Activated CD8-positive, alpha-beta memory T cell treated with anti-CD3 and anti-CD28 coated beads, Interleukin-2, amount 10 ng/mL, durations not matched to agents 7 days and 5 days (primary cell): ENCODE results near the gene KCTD21. TPM values are rescaled to one million over a fixed set of nuclear protein-coding genes. Genes with fewer than 3 reads are reported as not detected.
A peak's percentile ranks its signal among the peaks of the same experiment; 100 is the strongest.
"Not testable (repeated sequence)": the region's sequence is repeated elsewhere in the genome, so short reads cannot be mapped to it uniquely, and the experiment has no call there.

Experiments used
- ATAC-seq: fragments of 150-1000 bp; cut with Tn5 transposase; one replicate; pipeline ENCODE4 v1.10.0; 2021; ENCODE audit warnings: moderate library complexity
- CTCF ChIA-PET: fragments of 350-600 bp; sonication (Branson Sonifier 250); formaldehyde crosslinking; loops from one replicate; lab custom pipeline; 2021; ENCODE audit warnings: antibody characterized with exemption; lab: Charles Lee
- DNase-seq: peaks from one replicate; pipeline ENCODE4 v3.0.0-alpha.2; 2020
- H3K27ac Mint-ChIP-seq: one replicate; pipeline ENCODE4 v1.8.0; 2021; ENCODE audit warnings: mild to moderate bottlenecking, mixed read lengths
- H3K27me3 Mint-ChIP-seq: one replicate; pipeline ENCODE4 v1.8.0; 2021; ENCODE audit warnings: mixed read lengths
- H3K36me3 Mint-ChIP-seq: one replicate; pipeline ENCODE4 v1.8.0; 2021; ENCODE audit warnings: mild to moderate bottlenecking, mixed read lengths
- H3K4me1 Mint-ChIP-seq: one replicate; pipeline ENCODE4 v1.8.0; 2021; ENCODE audit warnings: mixed read lengths
- H3K4me3 Mint-ChIP-seq: one replicate; pipeline ENCODE4 v1.8.0; 2021; ENCODE audit warnings: mild to moderate bottlenecking, moderate library complexity, mixed read lengths
- H3K9me3 Mint-ChIP-seq: one replicate; pipeline ENCODE4 v1.8.0; 2022; ENCODE audit warnings: low read depth, mixed read lengths
- total RNA-seq, 2 experiments: library from RNA; stranded (reverse); gene quantifications; one replicate each; pipeline ENCODE4 v1.2.3, GENCODE V29; 2021

Gene KCTD21
- total RNA-seq, 2 experiments from 2014 or later = 6.4 to 7.3 TPM

DNA sequence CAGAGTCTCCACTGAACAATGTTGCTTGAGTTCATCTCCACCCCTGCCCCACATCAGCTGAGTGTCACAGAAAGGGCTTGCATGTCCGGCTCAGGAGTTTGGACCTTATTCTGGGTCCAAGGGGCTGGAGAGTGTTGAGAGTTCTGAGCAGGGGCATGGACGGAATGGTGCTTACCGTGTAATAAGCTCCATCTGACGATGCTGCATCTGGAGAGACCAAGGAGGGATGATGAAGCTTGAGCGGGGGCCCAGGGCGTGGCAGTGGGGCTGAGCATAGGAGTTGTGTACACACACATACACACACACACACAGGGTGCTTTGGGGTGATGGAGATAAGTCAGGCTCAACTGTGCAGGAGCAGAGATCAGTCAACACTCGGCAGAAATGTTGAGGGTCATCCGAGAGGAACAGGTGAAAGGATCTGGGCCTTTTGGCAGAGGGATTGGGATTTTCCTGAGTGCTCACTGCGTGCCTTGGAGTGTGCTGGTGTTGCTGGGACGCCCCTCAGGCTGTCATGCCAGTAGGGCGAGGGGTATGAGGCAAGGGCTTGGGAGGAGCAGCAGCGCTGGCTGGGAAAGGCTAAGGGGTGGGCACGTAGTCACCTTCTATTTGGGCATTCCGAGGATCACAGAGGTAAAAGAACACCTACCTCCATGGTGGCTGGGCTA is 2.6 kb upstream of the KCTD21 start:
- Mint-ChIP-seq H3K4me1 (peaks cover 46% of the 10 kb centered on the region), H3K27ac (no peak overlapping the region), H3K9me3 (no peaks in the 10 kb centered on the region), H3K27me3 (no peaks in the 10 kb centered on the region), H3K4me3 (no peak overlapping the region), H3K36me3 (peaks cover 1% of the 10 kb centered on the region)
- ATAC-seq (no peak), DNase-seq (no peak)
- CTCF ChIA-PET = interaction anchor here (1.5 to 1.8 kb wide), 2 partner anchors 11 to 373 kb away, joined by 5 to 7 read pairs; no protein-coding TSS in a partner anchor

DNA sequence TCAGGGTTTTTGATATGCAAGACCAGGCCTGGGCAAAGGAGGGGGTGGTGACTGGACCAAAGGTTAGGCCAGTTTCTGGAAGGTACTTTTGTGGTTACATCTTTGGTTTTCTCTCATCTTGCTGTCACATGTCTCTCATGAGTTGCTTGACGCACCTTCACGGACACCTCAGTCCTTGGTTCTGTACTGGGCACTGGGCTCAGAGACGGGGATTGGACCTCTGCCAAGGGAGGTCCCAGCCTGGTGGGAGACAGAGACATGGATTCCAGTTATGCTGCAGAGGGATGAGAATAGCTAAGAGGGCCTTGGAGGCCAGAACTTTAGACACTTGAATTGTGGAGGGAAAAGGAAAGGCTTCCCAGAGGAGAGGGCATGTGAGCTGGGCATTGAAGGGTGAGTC is 1.9 kb upstream of the KCTD21 start:
- CTCF ChIA-PET = interaction anchor here (1.5 to 1.8 kb wide), 2 partner anchors 12 to 374 kb away, joined by 5 to 7 read pairs; no protein-coding TSS in a partner anchor
- no peak overlapping the region for H3K27ac Mint-ChIP-seq
- ATAC-seq = no peak

DNA sequence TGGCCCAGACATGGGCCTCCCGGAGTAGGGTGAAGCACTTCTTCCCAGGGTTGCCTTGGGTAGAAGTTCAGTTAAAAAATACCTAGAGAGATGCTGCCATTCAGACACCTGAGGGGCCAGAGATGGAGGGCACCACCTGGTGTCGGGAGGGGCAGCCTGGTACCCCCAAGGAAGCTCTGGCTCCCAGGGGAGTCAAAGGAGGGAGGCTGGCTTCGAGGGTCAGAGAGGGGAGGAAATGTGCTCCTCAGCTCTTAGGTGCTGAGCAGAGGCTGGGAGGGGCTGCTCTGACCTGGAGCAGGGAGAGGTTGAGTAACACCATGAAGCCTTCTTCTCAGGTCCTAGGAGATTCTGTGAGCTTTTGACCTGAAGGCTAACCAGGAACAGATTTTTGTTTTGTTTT is 1.4 kb upstream of the KCTD21 start:
- Mint-ChIP-seq H3K9me3 (no peaks in the 10 kb centered on the region), H3K4me1 (peaks cover 47% of the 10 kb centered on the region), H3K27ac (peak overlapping the region; percentile 54), H3K27me3 (no peaks in the 10 kb centered on the region), H3K4me3 (peak overlapping the region; percentile 97), H3K36me3 (peaks cover 1% of the 10 kb centered on the region)
- CTCF ChIA-PET = interaction anchor here (1.5 to 1.8 kb wide), 2 partner anchors 13 to 374 kb away, joined by 5 to 7 read pairs; no protein-coding TSS in a partner anchor
- DNase-seq (no peak), ATAC-seq (no peak)

More for the DNA sequence above, 1.9 kb upstream of the KCTD21 start:
- peaks cover 46% of the 10 kb centered on the region for H3K4me1 Mint-ChIP-seq
- H3K4me3 Mint-ChIP-seq = no peak overlapping the region
- peaks cover 1% of the 10 kb centered on the region for H3K36me3 Mint-ChIP-seq
- no peak for DNase-seq
- no peaks in the 10 kb centered on the region for H3K27me3 Mint-ChIP-seq
- H3K9me3 Mint-ChIP-seq = no peaks in the 10 kb centered on the region

DNA sequence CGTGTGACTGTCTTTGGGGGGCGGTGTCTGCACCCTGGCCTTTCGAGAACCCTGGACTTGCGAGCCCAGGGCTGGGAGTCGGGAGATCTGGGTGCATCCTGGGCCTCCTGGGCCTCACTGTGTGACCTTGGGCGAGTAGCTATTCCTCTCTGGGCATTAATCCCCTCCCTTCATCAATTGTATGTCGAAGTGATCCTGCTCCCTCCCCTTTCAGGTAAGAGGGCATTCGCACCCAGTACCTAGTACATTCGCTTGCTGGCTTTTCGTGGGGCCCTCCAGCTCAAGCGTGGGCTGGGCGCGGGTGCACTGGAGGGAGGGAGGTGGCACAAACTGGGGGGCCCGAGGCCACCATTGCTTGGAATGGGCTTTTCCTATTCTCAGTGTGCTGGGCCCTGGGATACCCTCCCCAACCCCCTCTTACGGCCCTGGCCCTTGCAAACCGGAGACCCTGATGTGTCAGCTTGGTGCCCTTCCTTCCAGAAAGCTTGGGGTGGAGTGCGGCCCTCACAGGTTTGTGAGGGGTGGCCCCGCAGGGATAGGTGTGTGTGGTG is 823 bp upstream of the KCTD21 start:
- peaks cover 1% of the 10 kb centered on the region for H3K36me3 Mint-ChIP-seq
- ATAC-seq (no peak), DNase-seq (no peak)
- peak overlapping the region; percentile 97 for H3K4me3 Mint-ChIP-seq
- H3K27me3 Mint-ChIP-seq = no peaks in the 10 kb centered on the region
- H3K4me1 Mint-ChIP-seq = peaks cover 41% of the 10 kb centered on the region
- CTCF ChIA-PET = interaction anchor here (1.0 to 1.8 kb wide), 6 partner anchors 13 to 375 kb away, joined by 3 to 7 read pairs (median 4); partner anchors contain the start of gene INTS4
- no peaks in the 10 kb centered on the region for H3K9me3 Mint-ChIP-seq
- peak overlapping the region; percentile 85 for H3K27ac Mint-ChIP-seq

DNA sequence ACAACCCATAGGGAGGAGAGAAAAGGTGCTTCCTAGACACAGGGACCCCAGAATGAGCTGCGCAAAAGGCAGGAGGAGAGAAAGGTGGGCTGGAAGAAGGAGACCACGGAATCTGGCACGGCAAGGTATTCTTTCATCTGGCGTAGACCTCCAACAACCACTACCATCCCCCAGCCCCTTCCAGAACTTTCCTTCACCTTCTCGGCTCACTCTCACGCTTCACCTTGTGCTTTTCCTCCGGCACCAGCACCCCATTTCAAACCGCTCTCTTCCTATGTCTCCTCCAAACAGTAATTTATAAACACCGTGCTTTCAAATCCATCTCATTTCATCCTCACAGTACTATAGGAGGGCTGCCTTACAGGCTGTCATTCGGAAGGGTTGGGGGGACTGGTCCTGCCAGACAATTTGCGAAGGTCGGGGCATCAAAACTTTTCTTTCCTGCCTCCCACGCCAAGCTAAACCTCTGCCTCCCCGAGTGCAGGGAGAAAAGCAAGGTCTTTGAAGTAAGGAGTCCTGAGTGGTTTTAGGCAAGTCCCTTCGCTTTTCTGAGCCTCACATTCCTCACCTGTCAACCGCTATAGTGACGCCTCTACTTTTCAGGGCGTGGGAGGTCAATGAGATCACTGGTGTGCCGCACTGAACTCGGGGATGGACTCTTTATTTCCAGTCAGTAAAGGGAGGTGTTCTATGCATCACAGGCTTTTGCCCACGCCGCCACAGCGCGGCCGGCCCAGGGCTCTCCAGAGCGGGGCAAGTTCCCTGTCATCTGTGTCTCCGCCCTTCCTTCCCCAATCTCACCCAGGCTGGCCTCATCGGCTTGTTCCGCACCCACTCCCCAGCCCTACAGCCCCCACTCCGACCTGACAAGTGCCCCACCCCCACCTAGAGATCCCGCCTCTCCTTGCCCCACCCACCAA is 800 bp downstream of the KCTD21 start:
- CTCF ChIA-PET = interaction anchor here (0.7 to 1.6 kb wide), 7 partner anchors 15 to 377 kb away, joined by 3 to 4 read pairs (median 3); partner anchors contain the start of genes ALG8 and INTS4
- H3K4me1 Mint-ChIP-seq = peaks cover 34% of the 10 kb centered on the region
- H3K9me3 Mint-ChIP-seq = no peaks in the 10 kb centered on the region
- H3K27ac Mint-ChIP-seq = peak overlapping the region; percentile 85
- ATAC-seq (peak; percentile 37), DNase-seq (peak; percentile 71)
- H3K27me3 Mint-ChIP-seq = no peaks in the 10 kb centered on the region
- peaks cover 4% of the 10 kb centered on the region for H3K36me3 Mint-ChIP-seq
- H3K4me3 Mint-ChIP-seq = peak overlapping the region; percentile 97

DNA sequence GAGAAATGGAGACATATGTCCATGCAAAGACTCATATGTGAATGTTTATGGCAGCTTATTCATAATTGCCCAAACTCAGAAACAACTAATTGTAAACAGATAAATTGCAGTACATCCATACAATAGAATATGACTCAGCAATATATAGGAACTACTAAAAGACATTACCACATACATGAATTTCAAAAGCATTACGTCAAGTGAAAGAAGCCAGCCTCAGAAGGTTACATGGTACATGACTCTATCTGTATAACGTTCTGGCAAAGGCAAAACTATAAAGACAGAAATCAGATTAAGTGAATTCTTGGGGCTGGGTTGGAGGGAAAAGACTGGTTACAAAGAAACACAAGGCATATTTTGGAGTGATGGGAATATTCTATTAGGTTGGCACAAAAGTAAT is 7.2 kb downstream of the KCTD21 start:
- DNase-seq (no peak), ATAC-seq (no peak)
- Mint-ChIP-seq H3K36me3 (peaks cover 15% of the 10 kb centered on the region), H3K27me3 (no peaks in the 10 kb centered on the region), H3K9me3 (no peaks in the 10 kb centered on the region), H3K4me3 (no peak overlapping the region), H3K27ac (no peak overlapping the region), H3K4me1 (peaks cover 1% of the 10 kb centered on the region)
- CTCF ChIA-PET = no interaction called here

DNA sequence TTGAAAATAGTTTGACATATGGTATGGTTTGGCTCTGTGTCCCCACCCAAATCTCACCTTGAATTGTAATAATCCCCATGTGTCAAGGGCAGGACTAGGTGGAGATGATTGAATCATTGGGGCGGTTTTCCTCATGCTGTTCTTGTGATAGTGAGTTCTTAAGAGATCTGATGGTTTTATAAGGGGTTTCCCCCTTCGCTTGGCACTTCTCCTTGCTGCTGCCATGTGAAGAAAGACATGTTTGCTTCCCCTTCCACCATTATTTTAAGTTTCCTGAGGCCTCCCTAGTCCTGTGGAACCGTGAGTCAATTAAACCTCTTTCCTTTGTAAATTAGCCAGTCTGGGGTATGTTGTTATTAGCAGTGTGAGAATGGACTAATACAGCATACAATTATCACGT is 7.7 kb downstream of the KCTD21 start:
- H3K27me3 Mint-ChIP-seq = no peaks in the 10 kb centered on the region
- H3K27ac Mint-ChIP-seq = no peak overlapping the region
- no peaks in the 10 kb centered on the region for H3K9me3 Mint-ChIP-seq
- ATAC-seq = no peak
- H3K4me1 Mint-ChIP-seq = peaks cover 1% of the 10 kb centered on the region
- no peak for DNase-seq
- no peak overlapping the region for H3K4me3 Mint-ChIP-seq
- CTCF ChIA-PET = no interaction called here
- H3K36me3 Mint-ChIP-seq = peaks cover 17% of the 10 kb centered on the region

DNA sequence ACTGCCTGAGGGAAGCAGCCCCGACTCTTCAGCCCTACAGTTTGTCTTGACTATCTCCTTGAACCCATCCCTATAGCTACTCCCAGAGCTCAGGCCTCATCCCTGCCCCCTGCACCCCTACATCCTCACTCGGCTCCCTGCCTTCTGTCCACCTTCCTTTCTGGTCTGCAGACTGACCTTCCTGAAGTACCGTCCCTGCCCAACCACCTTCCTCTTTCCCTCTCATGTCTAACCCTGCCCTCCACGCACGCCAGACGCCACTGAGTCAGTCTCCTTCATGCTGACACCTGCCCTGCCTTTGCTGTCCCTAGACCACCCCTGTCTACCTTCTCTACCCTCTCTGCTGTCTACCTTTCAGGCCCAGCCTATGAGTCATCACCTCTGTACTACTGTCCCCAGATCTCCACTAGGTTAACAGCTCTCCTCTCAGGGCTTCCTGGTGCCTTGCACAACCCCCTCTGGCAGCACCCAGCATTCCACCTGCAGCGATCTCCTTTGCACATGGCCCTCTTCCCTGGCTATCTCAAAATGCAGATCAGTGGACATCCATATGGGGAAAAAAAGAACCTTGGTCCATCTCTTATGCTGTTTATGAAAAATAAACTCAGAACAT is 8.9 kb downstream of the KCTD21 start:
- H3K4me3 Mint-ChIP-seq = no peak overlapping the region

DNA sequence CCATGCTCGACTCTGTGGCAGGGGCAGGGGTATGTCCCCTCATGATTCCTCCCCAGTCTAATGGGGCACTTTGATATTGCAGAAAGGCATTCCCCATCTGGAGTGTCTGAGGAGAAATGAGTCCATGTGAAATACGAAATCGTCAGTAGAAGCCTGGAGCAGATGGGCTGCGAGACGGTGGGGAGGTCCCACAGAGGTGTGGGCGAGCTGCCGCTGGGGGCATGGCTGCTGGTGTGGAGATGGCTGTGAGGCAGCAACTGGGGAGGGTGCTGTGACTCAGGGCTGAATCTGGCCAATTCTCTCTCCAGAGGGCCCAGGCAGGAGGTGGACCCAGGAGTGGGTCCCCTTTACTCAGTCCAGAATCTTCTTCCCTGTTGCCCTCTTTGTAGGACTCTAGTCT is 11.2 kb downstream of the KCTD21 start:
- H3K27me3 Mint-ChIP-seq = no peaks in the 10 kb centered on the region
- H3K27ac Mint-ChIP-seq = no peak overlapping the region
- no peaks in the 10 kb centered on the region for H3K9me3 Mint-ChIP-seq
- CTCF ChIA-PET = no interaction called here
- no peak overlapping the region for H3K4me3 Mint-ChIP-seq
- no peaks in the 10 kb centered on the region for H3K4me1 Mint-ChIP-seq
- no peak for DNase-seq
- no peak for ATAC-seq
- peaks cover 17% of the 10 kb centered on the region for H3K36me3 Mint-ChIP-seq

More for the DNA sequence above, 8.9 kb downstream of the KCTD21 start:
- ATAC-seq (no peak), DNase-seq (no peak)
- CTCF ChIA-PET = no interaction called here
- H3K36me3 Mint-ChIP-seq = peaks cover 17% of the 10 kb centered on the region
- no peaks in the 10 kb centered on the region for H3K4me1 Mint-ChIP-seq
- H3K27me3 Mint-ChIP-seq = no peaks in the 10 kb centered on the region
- H3K27ac Mint-ChIP-seq = no peak overlapping the region
- no peaks in the 10 kb centered on the region for H3K9me3 Mint-ChIP-seq

DNA sequence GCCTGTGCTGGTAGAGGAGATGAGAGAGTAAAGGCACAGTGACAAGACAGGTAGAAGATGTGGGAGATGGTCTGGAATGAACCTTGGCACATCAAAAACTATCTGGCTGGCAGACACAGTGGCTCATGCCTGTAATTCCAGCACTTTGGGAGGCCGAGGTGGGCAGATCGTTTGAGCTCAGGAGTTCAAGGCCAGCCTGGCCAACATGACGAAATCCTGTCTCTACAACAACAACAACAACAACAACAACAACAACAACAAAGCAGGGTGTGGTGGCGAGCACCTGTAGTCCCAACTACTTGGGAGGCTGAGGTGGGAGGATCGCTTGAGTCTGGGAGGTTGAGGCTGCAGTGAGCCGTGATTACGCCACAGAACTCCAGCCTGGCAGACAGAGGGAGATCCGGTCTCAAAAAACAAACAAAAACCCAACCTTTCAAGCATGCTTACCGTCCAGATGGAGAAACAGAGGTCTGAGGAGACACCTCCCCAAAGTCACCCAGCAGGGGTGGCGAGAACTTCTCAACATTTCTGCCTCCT is 11.8 kb downstream of the KCTD21 start:
- CTCF ChIA-PET = no interaction called here
- ATAC-seq (no peak), DNase-seq (no peak)
- no peaks in the 10 kb centered on the region for H3K27me3 Mint-ChIP-seq
- peaks cover 17% of the 10 kb centered on the region for H3K36me3 Mint-ChIP-seq
- H3K4me3 Mint-ChIP-seq = no peak overlapping the region
- H3K27ac Mint-ChIP-seq = no peak overlapping the region
- no peaks in the 10 kb centered on the region for H3K9me3 Mint-ChIP-seq
- H3K4me1 Mint-ChIP-seq = no peaks in the 10 kb centered on the region

DNA sequence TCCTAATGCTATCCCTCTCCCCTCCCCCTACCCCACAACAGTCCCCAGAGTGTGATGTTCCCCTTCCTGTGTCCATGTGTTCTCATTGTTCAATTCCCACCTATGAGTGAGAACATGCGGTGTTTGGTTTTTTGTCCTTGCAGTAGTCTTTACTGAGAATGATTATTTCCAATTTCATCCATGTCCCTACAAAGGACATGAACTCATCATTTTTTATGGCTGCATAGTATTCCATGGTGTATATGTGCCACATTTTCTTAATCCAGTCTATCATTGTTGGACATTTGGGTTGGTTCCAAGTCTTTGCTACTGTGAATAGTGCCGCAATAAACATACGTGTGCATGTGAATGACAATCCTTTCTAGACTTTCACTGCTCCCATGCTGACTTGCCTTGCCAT is 12.6 kb downstream of the KCTD21 start:
- DNase-seq, H3K4me3 Mint-ChIP-seq, H3K4me1 Mint-ChIP-seq, H3K9me3 Mint-ChIP-seq, H3K27ac Mint-ChIP-seq, H3K27me3 Mint-ChIP-seq, ATAC-seq: not testable (repeated sequence)
- CTCF ChIA-PET = interaction anchor here (0.9 kb wide), 1 partner anchor 62 kb away, joined by 3 read pairs; no protein-coding TSS in a partner anchor
- peaks cover 13% of the 10 kb centered on the region for H3K36me3 Mint-ChIP-seq

DNA sequence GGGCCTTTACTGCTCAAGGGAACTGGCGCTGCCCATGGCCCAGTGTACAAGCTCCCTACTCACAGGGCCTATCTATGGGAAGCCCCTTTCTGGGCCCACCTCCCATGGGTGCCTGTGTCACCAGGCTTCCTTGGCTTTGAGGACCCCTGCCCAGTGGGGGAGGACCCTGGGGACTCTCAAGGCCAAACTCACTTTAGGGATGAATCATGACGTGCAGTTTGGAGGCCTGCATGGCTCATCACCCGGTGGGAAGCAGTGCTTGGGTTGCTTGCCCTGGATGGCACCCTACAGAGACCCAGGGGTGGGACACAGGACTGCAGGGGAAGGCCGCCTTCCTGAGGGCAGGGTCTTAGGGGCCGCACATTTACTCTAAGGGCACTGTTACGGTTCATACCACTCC is 16.5 kb downstream of the KCTD21 start:
- no peak overlapping the region for H3K27ac Mint-ChIP-seq
- DNase-seq (no peak), ATAC-seq (no peak)
- CTCF ChIA-PET = no interaction called here
- H3K9me3 Mint-ChIP-seq = no peaks in the 10 kb centered on the region
- H3K4me3 Mint-ChIP-seq = no peak overlapping the region
- no peaks in the 10 kb centered on the region for H3K27me3 Mint-ChIP-seq
- no peaks in the 10 kb centered on the region for H3K4me1 Mint-ChIP-seq
- peaks cover 11% of the 10 kb centered on the region for H3K36me3 Mint-ChIP-seq
